Smooth muscle cell (in vitro differentiated cells): Measurements from ENCODE around the gene ARSJ. TPM values are rescaled to one million over a fixed set of nuclear protein-coding genes. Genes with fewer than 3 reads are reported as not detected.

Experiments used
- DNase-seq: peaks from one replicate; lab custom pipeline; 2025; ENCODE audit not compliant: unreplicated experiment; lab: John Stamatoyannopoulos, UW
- H2AFZ ChIP-seq: fragments of 200-600 bp; sonication (generic); 2 replicates; pipeline ENCODE4 v1.6.0; 2016; ENCODE audit warnings: antibody characterized with exemption, low read depth, mild to moderate bottlenecking
- H3F3A ChIP-seq: fragments of 200-600 bp; sonication (generic); 2 replicates; pipeline ENCODE4 v1.6.0; 2017; ENCODE audit warnings: antibody characterized with exemption, low read depth
- H3K27ac ChIP-seq: fragments of 200-600 bp; sonication (generic); 2 replicates; pipeline ENCODE4 v1.5.1; 2016; ENCODE audit warnings: low read depth, mild to moderate bottlenecking
- H3K27me3 ChIP-seq: fragments of 200-600 bp; sonication (generic); 2 replicates; pipeline ENCODE4 v1.6.1; 2016; ENCODE audit warnings: low read depth, mild to moderate bottlenecking
- H3K36me3 ChIP-seq: fragments of 200-600 bp; sonication (generic); 2 replicates; pipeline ENCODE4 v1.5.1; 2016; ENCODE audit warnings: low read depth
- H3K4me1 ChIP-seq: fragments of 200-600 bp; sonication (generic); 2 replicates; pipeline ENCODE4 v1.5.1; 2016; ENCODE audit warnings: low read depth
- H3K4me2 ChIP-seq: fragments of 200-600 bp; sonication (generic); 2 replicates; pipeline ENCODE4 v1.6.0; 2016; ENCODE audit warnings: mild to moderate bottlenecking
- H3K4me3 ChIP-seq: fragments of 200-600 bp; sonication (generic); 2 replicates; pipeline ENCODE4 v1.5.1; 2016; ENCODE audit warnings: mild to moderate bottlenecking
- H3K79me2 ChIP-seq: fragments of 200-600 bp; sonication (generic); 2 replicates; pipeline ENCODE4 v1.6.0; 2016; ENCODE audit warnings: low read depth, mild to moderate bottlenecking
- H3K9ac ChIP-seq: fragments of 200-600 bp; sonication (generic); 2 replicates; pipeline ENCODE4 v1.6.0; 2016; ENCODE audit warnings: low read depth
- H3K9me3 ChIP-seq: fragments of 200-600 bp; sonication (generic); replicated peaks from 2 replicates; pipeline ENCODE4 v1.5.1; 2016; ENCODE audit warnings: low read depth
- H4K20me1 ChIP-seq: fragments of 200-600 bp; sonication (generic); 2 replicates; pipeline ENCODE4 v1.6.0; 2016; ENCODE audit warnings: low read depth
- WGBS: methylation state at CpG from one replicate; pipeline ENCODE4 v1.1.7; 2016; ENCODE audit warnings: low lambda C conversion rate; 5-methylcytosine and 5-hydroxymethylcytosine counted together
- polyA plus RNA-seq: library from polyadenylated mRNA; unstranded; fragments of >200 nt; fragmentation: Nextera tagmentation; extraction: Ambion mirVana; gene quantifications from 2 replicates; pipeline ENCODE4 v1.2.1, GENCODE V29; 2016
- total RNA-seq: library from RNA; depleted of rRNA; stranded (reverse); fragments of >200 nt; gene quantifications from 2 replicates; pipeline ENCODE4 v1.2.3, GENCODE V29; 2014
- TF ChIP-seq, protein P1 (sequence below): fragments of 200-600 bp; sonication (generic); IDR thresholded peaks from 2 replicates; pipeline ENCODE4 v1.5.1; 2017; ENCODE audit warnings: borderline replicate concordance, mild to moderate bottlenecking, antibody characterized with exemption; ENCODE audit not compliant: insufficient read depth, poor library complexity, severe bottlenecking

The ARSJ gene
- total and polyA plus RNA-seq, 2 experiments from 2014 or later, result 7.9 to 8.8 TPM

DNA sequence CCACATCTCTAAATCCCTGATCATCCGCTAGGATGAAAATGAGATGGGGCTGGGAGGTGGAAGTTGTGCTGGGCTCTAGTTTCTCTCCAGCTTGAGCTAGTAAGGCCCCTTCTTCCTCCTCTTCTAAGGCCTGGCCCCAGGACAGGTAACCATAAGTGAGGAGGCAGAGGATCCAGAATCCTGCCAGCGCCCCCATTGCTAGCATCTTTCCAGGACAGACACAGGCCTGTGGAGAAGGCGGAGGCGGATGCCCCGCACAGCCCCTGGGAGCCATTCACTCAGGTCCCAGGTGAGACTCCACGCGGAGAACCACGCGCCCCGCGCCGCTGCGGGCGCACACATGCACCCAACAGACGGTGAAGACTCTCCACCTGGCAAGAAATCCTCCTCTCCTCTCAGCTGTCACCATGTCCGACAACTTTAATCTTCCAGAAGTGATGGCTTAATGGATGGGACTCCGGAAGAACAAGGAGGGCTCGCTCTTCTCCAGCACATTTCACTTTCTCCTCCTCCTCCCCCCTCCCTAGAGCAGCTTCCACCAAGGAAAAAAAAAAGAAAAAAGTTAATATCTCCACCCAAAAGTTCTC lies 793 bp downstream of the ARSJ start:
- H4K20me1 ChIP-seq, result no peaks in the 10 kb centered on the region
- H3K36me3 ChIP-seq, result no peaks in the 10 kb centered on the region
- peak overlapping the region; percentile 96 for H2AFZ ChIP-seq
- no peaks in the 10 kb centered on the region for H3K27me3 ChIP-seq
- peaks cover 27% of the 10 kb centered on the region for H3K79me2 ChIP-seq
- H3K9me3 ChIP-seq, result no peaks in the 10 kb centered on the region
- H3K27ac ChIP-seq, result peak overlapping the region; percentile 68
- H3K4me1 ChIP-seq, result peaks cover 2% of the 10 kb centered on the region
- TF ChIP-seq, protein P1, sequence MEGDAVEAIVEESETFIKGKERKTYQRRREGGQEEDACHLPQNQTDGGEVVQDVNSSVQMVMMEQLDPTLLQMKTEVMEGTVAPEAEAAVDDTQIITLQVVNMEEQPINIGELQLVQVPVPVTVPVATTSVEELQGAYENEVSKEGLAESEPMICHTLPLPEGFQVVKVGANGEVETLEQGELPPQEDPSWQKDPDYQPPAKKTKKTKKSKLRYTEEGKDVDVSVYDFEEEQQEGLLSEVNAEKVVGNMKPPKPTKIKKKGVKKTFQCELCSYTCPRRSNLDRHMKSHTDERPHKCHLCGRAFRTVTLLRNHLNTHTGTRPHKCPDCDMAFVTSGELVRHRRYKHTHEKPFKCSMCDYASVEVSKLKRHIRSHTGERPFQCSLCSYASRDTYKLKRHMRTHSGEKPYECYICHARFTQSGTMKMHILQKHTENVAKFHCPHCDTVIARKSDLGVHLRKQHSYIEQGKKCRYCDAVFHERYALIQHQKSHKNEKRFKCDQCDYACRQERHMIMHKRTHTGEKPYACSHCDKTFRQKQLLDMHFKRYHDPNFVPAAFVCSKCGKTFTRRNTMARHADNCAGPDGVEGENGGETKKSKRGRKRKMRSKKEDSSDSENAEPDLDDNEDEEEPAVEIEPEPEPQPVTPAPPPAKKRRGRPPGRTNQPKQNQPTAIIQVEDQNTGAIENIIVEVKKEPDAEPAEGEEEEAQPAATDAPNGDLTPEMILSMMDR, result no peak
- H3K4me2 ChIP-seq, result peak overlapping the region; percentile 93
- H3K4me3 ChIP-seq, result peak overlapping the region; percentile 66
- DNase-seq, result no peak
- H3F3A ChIP-seq, result no peaks in the 10 kb centered on the region
- H3K9ac ChIP-seq, result peak overlapping the region; percentile 69
- WGBS, result 5% methylated on average over 18 of the region's 18 CpGs

DNA sequence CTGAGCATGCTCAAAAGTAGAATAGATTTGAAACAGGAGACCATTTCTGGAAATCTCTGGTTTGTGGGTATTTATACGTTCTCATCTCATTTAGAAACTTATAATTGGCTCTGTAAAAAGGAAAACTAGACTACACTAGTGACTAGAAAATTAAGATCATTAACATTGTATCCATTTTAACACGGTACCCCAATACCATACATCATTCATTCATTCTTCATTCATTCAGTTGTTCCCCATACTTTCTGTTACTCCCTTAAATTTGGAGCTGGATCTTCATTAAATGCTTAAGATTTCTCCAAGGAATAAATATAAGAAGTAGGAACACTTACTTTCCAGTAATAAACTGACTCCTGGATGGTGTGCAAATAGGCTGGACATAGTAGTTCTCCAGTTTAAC lies 1.3 kb downstream of the ARSJ start:
- no peak overlapping the region for H2AFZ ChIP-seq
- no peaks in the 10 kb centered on the region for H3K27me3 ChIP-seq
- peak overlapping the region; percentile 93 for H3K4me2 ChIP-seq
- peak overlapping the region; percentile 66 for H3K4me3 ChIP-seq
- H3K36me3 ChIP-seq, result no peaks in the 10 kb centered on the region
- DNase-seq, result no peak
- H3K79me2 ChIP-seq, result peaks cover 27% of the 10 kb centered on the region
- peaks cover 2% of the 10 kb centered on the region for H3K4me1 ChIP-seq
- TF ChIP-seq, protein P1, result no peak
- no peaks in the 10 kb centered on the region for H3K9me3 ChIP-seq
- no peak overlapping the region for H3K27ac ChIP-seq
- H3K9ac ChIP-seq, result no peak overlapping the region
- 60% methylated on average over 2 of the region's 2 CpGs for WGBS
- no peaks in the 10 kb centered on the region for H4K20me1 ChIP-seq
- H3F3A ChIP-seq, result no peaks in the 10 kb centered on the region

DNA sequence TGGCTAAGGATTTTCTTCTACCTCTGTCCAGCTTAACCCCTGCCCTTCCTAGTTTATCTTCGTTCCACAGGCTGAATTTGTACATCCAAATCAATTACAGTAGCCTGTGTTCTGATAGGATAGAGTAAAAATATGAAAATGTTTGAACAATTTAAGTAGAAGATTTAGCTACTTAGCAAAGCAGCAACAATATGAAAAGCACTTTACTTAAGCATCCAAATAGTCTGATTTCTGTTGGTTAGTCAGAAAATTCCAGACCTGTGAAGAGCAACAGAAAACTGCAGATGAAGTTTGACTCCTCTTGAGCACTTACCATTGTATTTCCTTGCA lies 2.0 kb downstream of the ARSJ start:
- 71% methylated on average over 1 of the region's 1 CpG for WGBS
- H4K20me1 ChIP-seq, result no peaks in the 10 kb centered on the region
- H3K79me2 ChIP-seq, result peaks cover 27% of the 10 kb centered on the region
- peak overlapping the region; percentile 66 for H3K4me3 ChIP-seq
- H3K9me3 ChIP-seq, result no peaks in the 10 kb centered on the region
- TF ChIP-seq, protein P1, result no peak
- H3K4me2 ChIP-seq, result peak overlapping the region; percentile 93
- H3K27me3 ChIP-seq, result no peaks in the 10 kb centered on the region
- H3K27ac ChIP-seq, result peak overlapping the region; percentile 4
- no peaks in the 10 kb centered on the region for H3F3A ChIP-seq
- no peaks in the 10 kb centered on the region for H3K36me3 ChIP-seq
- H3K4me1 ChIP-seq, result peaks cover 2% of the 10 kb centered on the region
- no peak overlapping the region for H3K9ac ChIP-seq
- no peak for DNase-seq
- no peak overlapping the region for H2AFZ ChIP-seq
